HG03469 (cell line): ENCODE results near the gene PGD.
"Not testable (repeated sequence)": the region's sequence is repeated elsewhere in the genome, so short reads cannot be mapped to it uniquely, and the experiment has no call there.

Experiments
- ATAC-seq: cut with Tn5 transposase; IDR thresholded peaks from one replicate; pipeline ENCODE4 v1.9.1; 2021; ENCODE audit warnings: mild to moderate bottlenecking, moderate library complexity, moderate number of reproducible peaks; ENCODE audit not compliant: unreplicated experiment

Gene PGD

DNA sequence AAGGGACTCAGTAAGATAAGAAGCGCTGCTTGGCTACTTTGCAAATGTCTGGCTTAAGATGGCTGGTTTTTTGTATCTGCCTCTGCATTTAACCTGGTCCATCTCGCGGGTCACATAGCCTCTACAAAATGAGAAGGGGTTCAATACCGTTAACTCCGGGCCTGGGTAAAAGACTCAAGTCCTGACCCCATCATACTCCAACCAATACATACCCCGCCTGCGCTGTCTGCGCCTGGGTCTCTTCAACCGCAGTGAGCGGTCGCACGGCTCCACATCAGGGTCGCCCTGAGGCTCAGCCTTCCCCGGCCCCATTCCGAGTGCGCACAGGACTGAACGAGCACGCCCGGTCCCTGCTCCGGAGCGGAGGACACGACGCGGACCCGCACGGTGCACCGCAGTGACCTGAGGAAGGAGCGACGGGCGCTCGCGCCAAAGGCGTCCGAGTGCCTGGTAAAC is 558 bp upstream of the PGD start:
- no peak for ATAC-seq

- no peak for ATAC-seq
These were observed 629 bp downstream of the PGD start for GRCh38 chr1:10399444-10399941.

DNA sequence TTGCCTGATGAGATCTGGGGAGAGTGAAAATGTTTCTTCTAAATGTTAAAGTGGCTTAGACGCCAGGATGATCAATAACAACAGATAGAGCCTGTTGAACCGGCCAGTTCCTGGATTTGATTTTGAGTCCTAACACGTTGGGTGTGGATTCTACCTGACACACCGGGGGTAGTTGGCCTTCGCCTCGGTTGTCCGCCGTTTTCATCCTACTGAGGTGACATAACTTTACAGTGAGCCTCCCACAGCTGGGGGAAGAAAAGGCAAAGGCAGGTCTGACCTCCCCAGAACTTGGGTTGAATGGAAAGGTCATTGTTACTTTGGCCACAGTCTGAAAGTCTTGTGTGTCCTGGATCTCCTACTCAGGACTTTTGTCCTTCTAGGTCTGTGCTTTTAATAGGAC is 1.1 kb downstream of the PGD start:
- no peak for ATAC-seq

DNA sequence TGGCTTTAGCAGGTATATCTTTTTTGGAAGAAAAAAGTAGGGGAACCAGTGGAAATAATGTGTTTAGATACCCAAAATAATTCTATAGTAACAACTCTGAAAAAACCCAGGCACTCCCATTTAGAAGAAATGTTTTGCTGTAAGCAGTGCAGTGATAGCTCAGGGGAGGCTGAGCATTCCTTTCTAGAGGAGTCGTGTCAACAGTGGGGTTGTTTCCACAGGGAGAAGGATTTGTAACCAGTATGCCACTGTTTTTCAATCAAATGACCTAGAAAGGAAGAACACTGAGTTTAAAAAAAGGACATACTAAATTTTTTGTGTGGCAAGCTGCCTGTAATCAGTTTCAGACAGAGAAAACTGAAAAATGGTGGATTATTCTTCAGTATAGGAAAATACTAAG is 2.4 kb downstream of the PGD start:
- no peak for ATAC-seq

DNA sequence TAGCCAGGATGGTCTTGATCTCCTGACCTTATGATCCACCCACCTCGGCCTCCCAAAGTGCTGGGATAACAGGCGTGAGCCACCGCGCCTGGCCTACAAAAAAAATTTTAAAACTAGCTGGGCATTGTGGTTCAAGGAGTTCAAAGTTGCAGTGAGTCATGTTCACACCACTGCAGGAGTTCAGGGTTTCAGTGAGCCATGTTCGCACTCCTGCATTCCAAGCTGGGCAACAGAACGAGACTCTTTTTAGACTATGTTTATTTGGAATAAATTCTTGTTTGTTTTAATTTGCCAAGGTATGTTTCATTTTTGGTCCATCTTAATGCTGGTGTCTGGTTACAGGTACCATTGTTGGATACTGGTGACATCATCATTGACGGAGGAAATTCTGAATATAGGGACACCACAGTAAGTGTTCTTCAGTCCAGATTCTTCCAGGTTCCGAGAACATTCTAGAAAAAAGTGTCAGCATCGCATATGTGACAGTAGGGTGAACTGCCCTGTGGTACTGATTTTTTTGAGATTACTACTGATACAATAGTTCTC is 3.9 kb downstream of the PGD start:
- ATAC-seq = no peak

DNA sequence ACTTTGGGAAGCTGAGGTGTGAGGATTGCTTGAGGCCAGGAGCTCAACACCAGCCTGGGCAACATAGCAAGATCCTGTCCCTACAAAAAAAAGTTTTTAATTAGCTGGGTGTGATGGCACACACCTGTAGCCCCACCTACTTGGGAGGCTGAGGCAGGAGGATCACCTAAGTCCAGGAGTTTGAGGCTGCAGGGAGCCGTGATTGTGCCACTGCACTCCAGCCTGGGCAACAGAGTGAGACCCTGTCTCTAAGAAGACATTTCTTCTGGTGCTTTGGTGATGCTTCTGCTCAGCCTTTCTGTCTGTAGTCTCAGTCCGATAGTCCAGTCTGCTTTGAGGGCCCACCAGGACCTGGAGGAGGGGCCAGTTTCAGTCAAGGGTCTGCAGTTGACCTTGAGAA is 8.3 kb downstream of the PGD start:
- no peak for ATAC-seq

DNA sequence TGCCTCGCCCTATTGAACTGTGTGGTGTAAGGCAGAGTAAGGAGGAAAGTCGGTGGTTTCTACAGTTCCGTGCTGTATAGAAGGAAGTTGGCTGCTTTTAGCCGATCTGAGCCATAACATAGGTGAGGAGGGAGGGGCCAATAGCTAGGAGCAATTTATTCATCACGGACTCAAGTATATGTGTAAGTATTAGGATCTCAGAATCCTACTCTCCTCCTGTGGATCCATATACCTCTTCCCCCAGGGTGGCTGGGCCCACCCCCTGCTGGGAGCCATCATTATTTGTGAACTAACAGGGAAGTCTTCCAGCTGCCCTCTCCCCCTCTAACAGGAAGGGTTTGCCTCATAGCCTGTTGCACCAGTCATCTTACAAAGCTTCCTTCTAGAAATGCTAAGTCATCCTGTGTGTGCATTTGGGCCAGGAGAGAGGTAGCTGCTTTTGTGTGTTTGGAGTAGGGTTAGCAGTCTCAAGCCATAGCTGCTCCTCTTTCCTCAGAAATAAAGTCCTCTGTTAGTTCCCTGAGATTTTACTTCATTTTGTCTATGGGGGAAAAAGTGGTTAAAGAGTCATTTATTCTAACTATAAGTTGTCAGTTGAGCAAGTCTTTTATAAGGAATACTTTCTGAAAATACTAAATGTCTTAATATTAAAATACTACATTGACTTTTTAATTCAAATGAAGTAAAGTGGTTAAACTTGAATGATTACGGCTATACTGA is 16.5 kb downstream of the PGD start:
- no peak for ATAC-seq

GRCh38 chr1:10415967-10416366 is 17.1 kb downstream of the PGD start:
- not testable (repeated sequence) for ATAC-seq

GRCh38 chr1:10418741-10419140 is 19.9 kb downstream of the PGD start:
- ATAC-seq = not testable (repeated sequence)

DNA sequence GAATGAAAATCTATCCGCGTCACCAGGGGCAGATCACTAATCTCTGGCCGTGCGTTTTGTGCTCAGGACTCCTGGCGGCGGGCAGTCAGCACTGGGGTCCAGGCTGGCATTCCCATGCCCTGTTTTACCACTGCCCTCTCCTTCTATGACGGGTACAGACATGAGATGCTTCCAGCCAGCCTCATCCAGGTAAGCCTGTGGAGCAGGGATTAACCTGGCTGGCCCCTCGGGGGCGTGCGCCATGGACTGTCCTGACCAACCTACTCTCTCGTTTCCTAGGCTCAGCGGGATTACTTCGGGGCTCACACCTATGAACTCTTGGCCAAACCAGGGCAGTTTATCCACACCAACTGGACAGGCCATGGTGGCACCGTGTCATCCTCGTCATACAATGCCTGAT is 20.5 kb downstream of the PGD start:
- no peak for ATAC-seq

- no peak for ATAC-seq
These were observed 22.8 kb downstream of the PGD start for GRCh38 chr1:10421637-10422036.

GRCh38 chr1:10424034-10424433 is 25.2 kb downstream of the PGD start:
- no peak for ATAC-seq

- no peak for ATAC-seq
These were observed 25.8 kb downstream of the PGD start for GRCh38 chr1:10424651-10425050.

DNA sequence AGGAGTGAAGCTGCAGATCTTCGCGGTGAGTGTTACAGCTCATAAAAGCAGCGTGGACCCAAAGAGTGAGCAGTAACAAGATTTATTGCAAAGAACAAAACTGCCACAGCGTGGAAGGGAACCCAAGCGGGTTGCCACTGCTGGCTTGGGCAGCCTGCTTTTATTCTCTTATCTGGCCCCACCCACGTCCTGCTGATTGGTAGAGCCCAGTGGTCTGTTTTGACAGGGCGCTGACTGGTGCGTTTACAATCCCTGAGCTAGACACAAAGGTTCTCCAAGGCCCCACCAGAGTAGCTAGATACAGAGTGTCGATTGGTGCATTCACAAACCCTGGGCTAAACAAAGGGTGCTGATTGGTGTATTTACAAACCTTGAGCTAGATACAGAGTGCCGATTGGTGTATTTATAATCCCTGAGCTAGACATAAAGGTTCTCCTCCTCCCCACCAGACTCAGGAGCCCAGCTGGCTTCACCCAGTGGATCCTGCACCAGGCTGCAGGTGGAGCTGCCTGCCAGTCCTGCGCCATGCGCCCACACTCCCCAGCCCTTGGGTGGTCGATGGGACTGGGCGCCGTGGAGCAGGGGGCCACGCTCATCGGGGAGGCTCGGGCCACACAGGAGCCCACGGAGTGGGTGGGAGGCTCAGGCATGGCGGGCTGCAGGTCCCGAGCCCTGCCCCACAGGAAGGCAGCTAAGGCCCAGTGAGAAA is 27.1 kb downstream of the PGD start:
- ATAC-seq = not testable (repeated sequence)

- ATAC-seq = not testable (repeated sequence)
These were observed 27.6 kb downstream of the PGD start for GRCh38 chr1:10426535-10426848.

DNA sequence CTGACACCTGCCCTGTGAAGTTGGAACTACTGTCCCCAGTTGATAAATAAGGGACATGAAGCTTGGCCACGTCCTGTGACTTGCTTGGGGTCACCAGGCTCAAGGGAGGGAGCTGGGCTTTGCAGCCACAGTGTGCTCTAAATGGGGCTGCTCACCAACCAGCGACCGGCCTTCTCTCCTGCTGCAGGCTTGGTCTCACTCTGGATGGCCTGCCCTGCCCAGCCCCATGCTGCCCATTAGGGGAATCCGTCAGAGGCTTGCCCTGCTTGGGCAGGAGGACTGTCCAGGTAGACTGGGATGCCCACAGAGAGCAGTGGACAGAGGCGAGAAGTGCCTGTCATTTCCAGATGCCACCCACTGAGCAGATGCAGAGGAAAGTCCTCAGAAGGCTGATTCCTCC is 30.1 kb downstream of the PGD start:
- ATAC-seq = no peak

GRCh38 chr1:10429868-10430215 is 31.0 kb downstream of the PGD start:
- no peak for ATAC-seq

- peak; percentile 46 for ATAC-seq
These were observed 31.6 kb downstream of the PGD start, which contains the start of gene CENPS for GRCh38 chr1:10430216-10431069. CENPS (plus strand) TSS chr1:10430433; CDS start chr1:10430518, 85 bp downstream.

- no peak for ATAC-seq
These were observed 32.3 kb downstream of the PGD start for GRCh38 chr1:10431070-10431730.

DNA sequence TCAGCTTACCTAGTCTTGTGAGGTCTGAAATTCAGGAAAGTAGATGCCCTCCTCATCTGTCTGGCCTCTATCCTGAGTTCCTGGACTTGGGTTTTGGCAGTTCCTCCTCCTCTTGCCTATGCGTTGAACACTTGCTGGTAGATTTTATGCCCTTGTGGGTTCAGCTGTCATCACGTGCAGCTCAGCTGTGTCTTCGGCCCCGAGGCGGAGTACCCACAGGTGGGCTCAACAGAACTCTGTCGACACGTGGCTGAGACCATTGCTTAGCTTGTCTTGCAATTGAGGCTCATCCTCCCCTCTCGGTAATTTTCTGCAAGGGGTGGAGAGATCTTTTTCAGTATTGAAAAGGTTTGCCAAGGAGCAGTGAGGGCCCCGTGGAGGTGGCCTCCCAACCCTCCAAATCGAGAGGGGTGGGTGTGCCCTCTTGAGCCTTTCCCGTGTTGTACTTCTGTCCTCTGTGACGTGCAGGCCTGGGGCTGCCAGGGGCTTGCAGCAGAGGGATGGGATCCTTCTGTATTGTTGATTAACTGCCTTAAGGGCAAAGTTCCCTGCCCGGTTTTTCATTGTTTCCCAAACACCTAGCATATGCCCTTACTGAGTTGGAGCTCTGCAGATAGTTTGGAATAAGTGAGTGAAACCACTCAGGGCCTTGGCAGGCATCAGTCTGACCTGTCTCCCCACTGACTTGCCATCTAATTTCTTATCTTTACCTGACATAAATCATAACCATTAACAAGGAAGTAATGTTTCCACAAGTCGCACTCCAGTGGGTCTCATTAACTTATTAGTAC is 34.2 kb downstream of the PGD start:
- ATAC-seq = no peak
